Ishikawa (cell line): ENCODE results near the gene PIWIL1.

ENCODE experiments used
- CREB1 ChIP-seq: IDR thresholded peaks from 2 replicates; pipeline ENCODE4 v1.6.1; 2012; ENCODE audit warnings: low read depth
- EGR1 ChIP-seq: IDR thresholded peaks from 2 replicates; pipeline ENCODE4 v1.6.1; 2012
- EP300 ChIP-seq: IDR thresholded peaks from 2 replicates; pipeline ENCODE4 v1.6.1; 2012; ENCODE audit warnings: borderline replicate concordance
- FOXM1 ChIP-seq: IDR thresholded peaks from 2 replicates; pipeline ENCODE4 v1.6.1; 2012; ENCODE audit warnings: low read depth, borderline replicate concordance
- MAX ChIP-seq: IDR thresholded peaks from 2 replicates; pipeline ENCODE4 v1.6.1; 2012
- NFIC ChIP-seq: IDR thresholded peaks from 2 replicates; pipeline ENCODE4 v1.6.1; 2012
- RAD21 ChIP-seq: IDR thresholded peaks from 2 replicates; pipeline ENCODE4 v1.6.1; 2012; ENCODE audit warnings: low read depth
- REST ChIP-seq: IDR thresholded peaks from 2 replicates; pipeline ENCODE4 v1.6.1; 2012; ENCODE audit warnings: low read depth, mild to moderate bottlenecking
- TAF1 ChIP-seq: IDR thresholded peaks from 2 replicates; pipeline ENCODE4 v1.6.1; 2012; ENCODE audit warnings: low read depth, mild to moderate bottlenecking
- TEAD4 ChIP-seq: IDR thresholded peaks from 2 replicates; pipeline ENCODE4 v1.6.1; 2012
- USF1 ChIP-seq: IDR thresholded peaks from 2 replicates; pipeline ENCODE4 v1.6.1; 2012
- YY1 ChIP-seq: IDR thresholded peaks from 2 replicates; pipeline ENCODE4 v1.6.1; 2012; ENCODE audit warnings: low read depth

GRCh38 chr12:130382818-130383217 is 45.1 kb downstream of the PIWIL1 start:
- TF ChIP-seq REST (no peak), EP300 (no peak), YY1 (no peak), TAF1 (no peak), USF1 (no peak), RAD21 (no peak), MAX (no peak), CREB1 (no peak), TEAD4 (no peak), EGR1 (no peak), FOXM1 (no peak), NFIC (no peak)
